GM12878 (cell line): ENCODE results near the gene AOC3. TPM values are rescaled to one million over a fixed set of nuclear protein-coding genes. Genes with fewer than 3 reads are reported as not detected.
A peak's percentile ranks its signal among the peaks of the same experiment; 100 is the strongest.

Source experiments
- ATAC-seq: fragments of 200-7000 bp; cut with Tn5 transposase; 3 replicates; pipeline ENCODE4 v1.9.1; 2020; ENCODE audit warnings: mild to moderate bottlenecking, moderate library complexity
- BruUV-seq: library from RNA; stranded (reverse); fragments of 400-500 nt; replicated peaks from 2 replicates; lab custom pipeline; 2021; lab: Mats Ljungman, UMichigan
- CTCF ChIA-PET: fragments of 300-600 bp; sonication (Branson Sonifier 250); formaldehyde crosslinking; extraction: SDS; loops from one replicate; lab custom pipeline; 2021; ENCODE audit warnings: inconsistent platforms; lab: Yijun Ruan, JAX
- POLR2A ChIA-PET: fragments of 350-600 bp; formaldehyde crosslinking; extraction: SDS; loops from one replicate; lab custom pipeline; 2021; ENCODE audit warnings: inconsistent platforms; lab: Charles Lee
- RAD21 ChIA-PET: fragments of 300-600 bp; sonication (Branson Sonifier 250); formaldehyde crosslinking; loops from one replicate; lab custom pipeline; 2023; ENCODE audit warnings: antibody characterized with exemption; ENCODE audit not compliant: unreplicated experiment; lab: Charles Lee
- SMC1A ChIA-PET: fragments of 300-600 bp; sonication (Branson Sonifier 250); formaldehyde crosslinking; loops from one replicate; lab custom pipeline; 2023; ENCODE audit not compliant: unreplicated experiment, uncharacterized antibody; lab: Charles Lee
- DNase-seq: peaks from one replicate; pipeline ENCODE4 v3.0.0-alpha.2; 2011; ENCODE audit warnings: low read depth, low spot score
- FAIRE-seq: peaks from 3 replicates; lab custom pipeline; 2011; peaks lifted over from hg19 to GRCh38; lab: Jason Lieb, UNC
- H2AFZ ChIP-seq: 2 replicates; pipeline ENCODE4 v1.6.0; 2011; ENCODE audit warnings: low read depth, low read length, control low read depth; ENCODE audit not compliant: control insufficient read depth
- H3K27ac ChIP-seq: 2 replicates; pipeline ENCODE4 v1.5.1; 2011; ENCODE audit warnings: control low read depth; ENCODE audit not compliant: control insufficient read depth, insufficient read depth
- H3K27me3 ChIP-seq, 2 experiments: replicated peaks in 1 of 2; 2 replicates each; pipeline versions ENCODE4 v1.6.0 to v1.6.1; 2011; ENCODE audit warnings: low read length in 1 of 2; ENCODE audit not compliant: control insufficient read depth in 2 of 2, insufficient read depth in 2 of 2
- H3K36me3 ChIP-seq, 2 experiments: 2 replicates each; pipeline ENCODE4 v1.5.1; 2011; ENCODE audit warnings: low read length in 1 of 2; ENCODE audit not compliant: control insufficient read depth in 2 of 2, insufficient read depth in 2 of 2
- H3K4me1 ChIP-seq: 2 replicates; pipeline ENCODE4 v1.6.1; 2011; ENCODE audit warnings: mild to moderate bottlenecking, low read length, moderate library complexity, mixed read lengths; ENCODE audit not compliant: control insufficient read depth, insufficient read depth
- H3K4me2 ChIP-seq: 2 replicates; pipeline ENCODE4 v1.6.0; 2011; ENCODE audit warnings: control low read depth; ENCODE audit not compliant: control insufficient read depth, insufficient read depth
- H3K4me3 ChIP-seq: fragments of 200-600 bp; sonication (generic); 2 replicates; pipeline ENCODE4 v1.5.1; 2016
- H3K79me2 ChIP-seq: 2 replicates; pipeline ENCODE4 v1.6.0; 2011; ENCODE audit warnings: low read length; ENCODE audit not compliant: control insufficient read depth, insufficient read depth
- H3K9ac ChIP-seq: 2 replicates; pipeline ENCODE4 v1.8.0; 2011; ENCODE audit warnings: low read length, control low read depth, mixed read lengths; ENCODE audit not compliant: control insufficient read depth, insufficient read depth
- H3K9me3 ChIP-seq: replicated peaks from 3 replicates; pipeline ENCODE4 v1.5.1; 2011; ENCODE audit warnings: mild to moderate bottlenecking, low read length; ENCODE audit not compliant: control insufficient read depth, insufficient read depth
- H4K20me1 ChIP-seq: 2 replicates; pipeline ENCODE4 v1.6.0; 2011; ENCODE audit not compliant: control insufficient read depth, insufficient read depth
- BCL11A ChIP-seq: IDR thresholded peaks from 2 replicates; pipeline ENCODE4 v1.6.1; 2011; ENCODE audit warnings: low read depth, low read length
- ETV6 ChIP-seq, 2 experiments: fragments of 450-650 bp in 1 of 2; IDR thresholded peaks in 1 of 2; conservative IDR thresholded peaks in 1 of 2; 2 replicates each; pipeline ENCODE4 v1.6.1; 2014; ENCODE audit warnings: antibody characterized with exemption in 1 of 2, borderline replicate concordance in 1 of 2, low read depth in 1 of 2, mild to moderate bottlenecking in 1 of 2, moderate library complexity in 1 of 2
- FOXM1 ChIP-seq: IDR thresholded peaks from 2 replicates; pipeline ENCODE4 v1.6.1; 2012; ENCODE audit warnings: low read depth, mild to moderate bottlenecking, inconsistent platforms, low read length, moderate library complexity
- HCFC1 ChIP-seq: fragments of 150-350 bp; IDR thresholded peaks from 2 replicates; pipeline ENCODE4 v1.6.1; 2014; ENCODE audit warnings: low read length
- MLLT1 ChIP-seq: fragments of 450-650 bp; IDR thresholded peaks from 2 replicates; pipeline ENCODE4 v1.6.1; 2016; ENCODE audit warnings: mild to moderate bottlenecking
- MTA2 ChIP-seq: fragments of 450-650 bp; IDR thresholded peaks from 2 replicates; pipeline ENCODE4 v1.6.1; 2016; ENCODE audit warnings: low read depth, mild to moderate bottlenecking, moderate library complexity
- NFYA ChIP-seq: IDR thresholded peaks from 2 replicates; pipeline ENCODE4 v1.6.1; 2011; ENCODE audit warnings: low read depth, mild to moderate bottlenecking, low read length, improper control_type of control experiment, borderline replicate concordance
- NR2C2 ChIP-seq: IDR thresholded peaks from 2 replicates; pipeline ENCODE4 v1.6.1; 2011; ENCODE audit warnings: borderline replicate concordance, low read depth; ENCODE audit not compliant: control insufficient read depth, insufficient read length
- PAX8 ChIP-seq: fragments of 450-650 bp; IDR thresholded peaks from 2 replicates; pipeline ENCODE4 v1.6.1; 2017; ENCODE audit warnings: mild to moderate bottlenecking, moderate library complexity
- PKNOX1 ChIP-seq: fragments of 450-650 bp; IDR thresholded peaks from 2 replicates; pipeline ENCODE4 v1.6.1; 2016; ENCODE audit warnings: mild to moderate bottlenecking
- RFX5 ChIP-seq: IDR thresholded peaks from 2 replicates; pipeline ENCODE4 v1.6.1; 2011; ENCODE audit warnings: low read depth, low read length, improper control_type of control experiment
- SMARCA5 ChIP-seq: fragments of 450-650 bp; IDR thresholded peaks from 2 replicates; pipeline ENCODE4 v1.6.1; 2017; ENCODE audit warnings: mild to moderate bottlenecking
- SMC3 ChIP-seq: IDR thresholded peaks from 2 replicates; pipeline ENCODE4 v1.6.1; 2011; ENCODE audit warnings: low read length, improper control_type of control experiment, borderline replicate concordance
- TCF3 ChIP-seq: IDR thresholded peaks from 2 replicates; pipeline ENCODE4 v1.6.1; 2012; ENCODE audit warnings: low read depth, mild to moderate bottlenecking, low read length, borderline replicate concordance; ENCODE audit not compliant: insufficient read depth
- YBX1 ChIP-seq: fragments of 450-650 bp; IDR thresholded peaks from 2 replicates; pipeline ENCODE4 v1.6.1; 2016; ENCODE audit warnings: antibody characterized with exemption
- ZBTB33 ChIP-seq: fragments of 450-650 bp; IDR thresholded peaks from 2 replicates; pipeline ENCODE4 v1.6.1; 2017; ENCODE audit warnings: mild to moderate bottlenecking
- ZNF384 ChIP-seq: IDR thresholded peaks from 2 replicates; pipeline ENCODE4 v1.6.1; 2012; ENCODE audit warnings: low read depth, mild to moderate bottlenecking, low read length, improper control_type of control experiment, borderline replicate concordance
- ZSCAN29 ChIP-seq: fragments of 450-650 bp; IDR thresholded peaks from 2 replicates; pipeline ENCODE4 v1.6.1; 2017; ENCODE audit warnings: mild to moderate bottlenecking, moderate library complexity
- WGBS: methylation state at CpG from one replicate; pipeline ENCODE4 v1.1.6; 2016; ENCODE audit warnings: low lambda C conversion rate; ENCODE audit not compliant: insufficient replicate concordance, insufficient coverage; ENCODE audit errors: missing lambda C conversion rate; 5-methylcytosine and 5-hydroxymethylcytosine counted together
- in situ Hi-C: fragments of 300-500 bp; cut with MboI; formaldehyde crosslinking; loops from 9 replicates; pipeline ENCODE4 v1.14.3; 2018; ENCODE audit warnings: mixed read lengths
- intact Hi-C: fragments of 100-400 bp; cut with micrococcal nuclease; formaldehyde crosslinking; loops from one replicate; pipeline ENCODE4 v1.14.2; 2022; ENCODE audit not compliant: unreplicated experiment
- polyA plus RNA-seq, 11 experiments: library from polyadenylated mRNA; depleted of rRNA in 4 of 11; unstranded in 6 of 11; stranded (reverse) in 5 of 11; fragments of >200 nt; fragmentation: Nextera tagmentation in 4 of 11; fragmentation: Illumina TruSeq in 1 of 11; extraction: Ambion mirVana in 4 of 11; extraction: Trizol in 1 of 11; gene quantifications; 1 replicate in 1 of 11; 2 replicates in 10 of 11; pipeline versions ENCODE4 v1.2.1 to v1.2.3, GENCODE V29; 2011 to 2016; ENCODE audit warnings: inconsistent platforms in 2 of 11, missing spikeins in 2 of 11, low read depth in 1 of 11
- total RNA-seq, 4 experiments: library from RNA; depleted of rRNA in 3 of 4; stranded (reverse); fragments of >200 nt in 3 of 4; fragmentation: Illumina TruSeq in 1 of 4; extraction: Trizol in 1 of 4; gene quantifications; 2 replicates each; pipeline versions ENCODE4 v1.2.1 to v1.2.3, GENCODE V29; 2013 to 2021

AOC3 gene
- total and polyA plus RNA-seq, 10 of the 15 experiments (the other 5 are each of a cell fraction or from before 2014, with no cell fraction given), result 0.02 to 0.91 (median 0.34) TPM; not detected in 2

- H3K79me2 ChIP-seq, result no peaks in the 10 kb centered on the region
- intact Hi-C loops (no loop called here), in situ Hi-C loops (no loop called here)
- H3K9me3 ChIP-seq, result no peaks in the 10 kb centered on the region
- ChIA-PET POLR2A (interaction anchor here (0.6 kb wide), 1 partner anchor 76 kb away, joined by 5 read pairs; no protein-coding TSS in a partner anchor), CTCF (interaction anchor here (2.2 to 2.3 kb wide), 2 partner anchors 10 to 12 kb away, joined by 10 to 11 read pairs; partner anchors contain the start of gene BECN1), RAD21 (no interaction called here), SMC1A (interaction anchor here (1.0 kb wide), 1 partner anchor 183 kb away, joined by 5 read pairs; the partner anchor contains the start of gene RPL27)
- no peaks in the 10 kb centered on the region for H3K4me1 ChIP-seq
- H3K27me3 ChIP-seq, result no peaks in the 10 kb centered on the region
- no peak for TF ChIP-seq ZBTB33
- TF ChIP-seq NR2C2, result no peak
- TF ChIP-seq ETV6 (conservative IDR thresholded peaks at IDR 0.05 in 1 of 2, IDR thresholded peaks at IDR 0.05 in 1 of 2; ENCODE audit: borderline replicate concordance in 1 of 2, low read depth in 1 of 2), result no peak
- no peak for TF ChIP-seq RFX5
- TF ChIP-seq FOXM1, result no peak
- TF ChIP-seq ZNF384, result no peak
- TF ChIP-seq ZSCAN29, result no peak
- no peak for TF ChIP-seq MLLT1
- TF ChIP-seq TCF3, result no peak
- TF ChIP-seq NFYA, result no peak
- TF ChIP-seq BCL11A, result no peak
- no peak for TF ChIP-seq YBX1
- TF ChIP-seq SMARCA5, result no peak
- TF ChIP-seq MTA2, result no peak
- TF ChIP-seq PKNOX1, result no peak
- no peak for TF ChIP-seq PAX8
- no peak for TF ChIP-seq HCFC1
- TF ChIP-seq SMC3, result no peak
- no peak overlapping the region for H3K9ac ChIP-seq
- no peaks in the 10 kb centered on the region for H4K20me1 ChIP-seq
- no peak overlapping the region for H3K4me3 ChIP-seq
- DNase-seq (no peak), FAIRE-seq (no peak), ATAC-seq (no peak)
- BruUV-seq, result TSS peak; percentile 16
- WGBS, result 96% methylated on average over 8 of the region's 8 CpGs
- no peak overlapping the region for H3K4me2 ChIP-seq
- H3K36me3 ChIP-seq, result peaks cover 11 to 46% of the 10 kb centered on the region in 2 experiments
- no peak overlapping the region for H3K27ac ChIP-seq
- no peak overlapping the region for H2AFZ ChIP-seq
These were observed 36.2 kb upstream of the AOC3 start for GRCh38 chr17:42814633-42815399.
